HCT116 (cell line): ENCODE results near the gene CCDC159. TPM values are rescaled to one million over a fixed set of nuclear protein-coding genes. Genes with fewer than 3 reads are reported as not detected.

Experiments
- ATAC-seq: fragments of 200-7000 bp; cut with Tn5 transposase; 2 replicates; pipeline ENCODE4 v1.9.1; 2020; ENCODE audit warnings: mild to moderate bottlenecking, moderate library complexity
- BruUV-seq: library from RNA; stranded (reverse); fragments of 400-500 nt; replicated peaks from 2 replicates; lab custom pipeline; 2021; lab: Mats Ljungman, UMichigan
- CTCF ChIA-PET: fragments of 300-600 bp; sonication (Branson Sonifier 250); formaldehyde crosslinking; loops from one replicate; lab custom pipeline; 2021; ENCODE audit warnings: antibody characterized with exemption; lab: Charles Lee
- POLR2A ChIA-PET: fragments of 300-600, 350-600 bp; sonication (Branson Sonifier 250); formaldehyde crosslinking; loops from one replicate; lab custom pipeline; 2021; ENCODE audit warnings: antibody characterized with exemption; lab: Charles Lee
- RAD21 ChIA-PET, 2 experiments: fragments of 300-600 bp; sonication (Branson Sonifier 250); formaldehyde crosslinking; loops; one replicate each; lab custom pipeline; 2023; ENCODE audit warnings: low total read pairs in 2 of 2; ENCODE audit not compliant: uncharacterized antibody in 2 of 2, unreplicated experiment in 2 of 2, low non-redundant PET in 1 of 2; lab: Charles Lee
- DNase-seq: peaks from one replicate; pipeline ENCODE4 v3.0.0-alpha.2; 2010; ENCODE audit warnings: low read depth, low spot score
- H2AFZ ChIP-seq: fragments of 200-600 bp; shearing (Covaris generic), sonication (generic); 2 replicates; pipeline ENCODE4 v1.6.1; 2017; ENCODE audit warnings: low read depth, mixed run types, mixed read lengths, antibody characterized with exemption, low read length; ENCODE audit not compliant: poor library complexity, severe bottlenecking
- H3K27ac ChIP-seq: 2 replicates; pipeline ENCODE4 v1.5.1; 2012; ENCODE audit warnings: low read depth, low read length
- H3K27me3 ChIP-seq: fragments of 200-600 bp; sonication (generic); 2 replicates; pipeline ENCODE4 v1.6.1; 2016; ENCODE audit warnings: mixed run types, low read length, mixed read lengths; ENCODE audit not compliant: insufficient read depth
- H3K36me3 ChIP-seq, 2 experiments: fragments of 200-500 bp in 1 of 2; fragments of 200-600 bp in 1 of 2; sonication (Bioruptor generic) in 1 of 2; sonication (generic) in 1 of 2; 2 replicates each; pipeline versions ENCODE4 v1.5.1 to v1.6.1; 2014 to 2016; ENCODE audit warnings: low read length in 2 of 2, inconsistent platforms in 1 of 2, mixed read lengths in 1 of 2, mixed run types in 1 of 2; ENCODE audit not compliant: insufficient read depth in 2 of 2, control insufficient read depth in 1 of 2
- H3K4me1 ChIP-seq, 2 experiments: fragments of 200-600 bp in 1 of 2; sonication (generic) in 1 of 2; 2 replicates each; pipeline versions ENCODE4 v1.5.1 to v1.6.1; 2012 to 2017; ENCODE audit warnings: low read length in 2 of 2, inconsistent platforms in 1 of 2, mild to moderate bottlenecking in 1 of 2, mixed read lengths in 1 of 2, mixed run types in 1 of 2, moderate library complexity in 1 of 2; ENCODE audit not compliant: insufficient read depth in 2 of 2, control insufficient read depth in 1 of 2
- H3K4me2 ChIP-seq: fragments of 200-600 bp; sonication (generic); 2 replicates; pipeline ENCODE4 v1.6.1; 2017; ENCODE audit warnings: mixed run types, low read length, mixed read lengths
- H3K4me3 ChIP-seq, 2 experiments: fragments of 200-600 bp in 1 of 2; sonication (generic) in 1 of 2; replicated peaks in 1 of 2; 2 replicates each; pipeline ENCODE4 v1.5.1; 2011 to 2016; ENCODE audit warnings: low read length in 2 of 2, control low read depth in 1 of 2, low read depth in 1 of 2, mild to moderate bottlenecking in 1 of 2, mixed read lengths in 1 of 2, mixed run types in 1 of 2
- H3K79me2 ChIP-seq: fragments of 200-600 bp; sonication (generic); 2 replicates; pipeline ENCODE4 v1.6.1; 2017; ENCODE audit warnings: mild to moderate bottlenecking, mixed run types, low read length, moderate library complexity, mixed read lengths; ENCODE audit not compliant: insufficient read depth
- H3K9ac ChIP-seq: fragments of 200-600 bp; sonication (generic); 2 replicates; pipeline ENCODE4 v1.6.1; 2016; ENCODE audit warnings: low read length, mixed read lengths
- H3K9me2 ChIP-seq: fragments of 200-600 bp; sonication (generic), shearing (Covaris generic); 2 replicates; pipeline ENCODE4 v1.6.1; 2017; ENCODE audit warnings: mixed run types, mild to moderate bottlenecking, moderate library complexity; ENCODE audit not compliant: insufficient read depth
- H3K9me3 ChIP-seq, 2 experiments: fragments of 200-500 bp in 1 of 2; fragments of 200-600 bp in 1 of 2; sonication (Bioruptor generic) in 1 of 2; sonication (generic) in 1 of 2; 2 replicates each; pipeline ENCODE4 v1.6.1; 2014 to 2017; ENCODE audit warnings: low read length in 2 of 2, mixed read lengths in 2 of 2, inconsistent platforms in 1 of 2, low read depth in 1 of 2, mild to moderate bottlenecking in 1 of 2, mixed run types in 1 of 2, moderate library complexity in 1 of 2; ENCODE audit not compliant: control insufficient read depth in 1 of 2, insufficient read depth in 1 of 2
- H4K20me1 ChIP-seq: fragments of 200-600 bp; sonication (generic), shearing (Covaris generic); 2 replicates; pipeline ENCODE4 v1.6.1; 2017; ENCODE audit warnings: mixed run types, mild to moderate bottlenecking, moderate library complexity; ENCODE audit not compliant: insufficient read depth
- CEBPB ChIP-seq: IDR thresholded peaks from 2 replicates; pipeline ENCODE4 v1.6.1; 2012; ENCODE audit warnings: low read depth
- ELF1 ChIP-seq: IDR thresholded peaks from 2 replicates; pipeline ENCODE4 v1.6.1; 2012; ENCODE audit warnings: low read depth, borderline replicate concordance
- EZH2 ChIP-seq: fragments of 200-600 bp; sonication (generic); IDR thresholded peaks from 2 replicates; pipeline ENCODE4 v1.6.1; 2017; ENCODE audit warnings: antibody characterized with exemption, mixed run types
- EZH2phosphoT487 ChIP-seq: fragments of 200-600 bp; IDR thresholded peaks from 2 replicates; pipeline ENCODE4 v1.6.1; 2018; ENCODE audit warnings: antibody characterized with exemption, borderline replicate concordance
- FOSL1 ChIP-seq: IDR thresholded peaks from 2 replicates; pipeline ENCODE4 v1.6.1; 2012; ENCODE audit warnings: low read depth
- POLR2A ChIP-seq: IDR thresholded peaks from 2 replicates; pipeline ENCODE4 v1.7.0; 2011; ENCODE audit warnings: borderline replicate concordance; ENCODE audit not compliant: insufficient read depth, insufficient read length; ENCODE audit errors: extremely low read depth
- RAD21 ChIP-seq: IDR thresholded peaks from 2 replicates; pipeline ENCODE4 v1.6.1; 2012; ENCODE audit warnings: low read depth, mild to moderate bottlenecking
- SIN3A ChIP-seq: IDR thresholded peaks from 2 replicates; pipeline ENCODE4 v1.6.1; 2012; ENCODE audit warnings: low read depth
- SRF ChIP-seq: IDR thresholded peaks from 2 replicates; pipeline ENCODE4 v1.6.1; 2012; ENCODE audit warnings: low read depth
- TCF7L2 ChIP-seq: IDR thresholded peaks from 2 replicates; pipeline ENCODE4 v1.7.0; 2011; ENCODE audit warnings: borderline replicate concordance, inconsistent platforms; ENCODE audit not compliant: insufficient read depth, insufficient read length; ENCODE audit errors: extremely low read depth
- YY1 ChIP-seq: IDR thresholded peaks from 2 replicates; pipeline ENCODE4 v1.6.1; 2011; ENCODE audit warnings: low read length, low read depth, moderate library complexity, mild to moderate bottlenecking; ENCODE audit not compliant: insufficient replicate concordance; ENCODE audit errors: extremely low read depth
- ZFX ChIP-seq: fragments of 450-650 bp; IDR thresholded peaks from 2 replicates; pipeline ENCODE4 v1.6.1; 2017
- intact Hi-C: fragments of 100-400 bp; cut with micrococcal nuclease; formaldehyde crosslinking; loops from 2 replicates; pipeline ENCODE4 v1.10.0; 2022
- total RNA-seq: library from RNA; stranded (reverse); gene quantifications from one replicate; pipeline ENCODE4 v1.2.1, GENCODE V29; 2021; ENCODE audit not compliant: unreplicated experiment
- TF ChIP-seq, protein P1 (sequence below): IDR thresholded peaks from 2 replicates; pipeline ENCODE4 v1.6.1; 2012; ENCODE audit warnings: low read depth
- TF ChIP-seq, protein P2 (sequence below): IDR thresholded peaks from 2 replicates; pipeline ENCODE4 v1.6.1; 2012

CCDC159 gene
- total RNA-seq, 1 experiment from 2014 or later = 7.7 TPM

DNA sequence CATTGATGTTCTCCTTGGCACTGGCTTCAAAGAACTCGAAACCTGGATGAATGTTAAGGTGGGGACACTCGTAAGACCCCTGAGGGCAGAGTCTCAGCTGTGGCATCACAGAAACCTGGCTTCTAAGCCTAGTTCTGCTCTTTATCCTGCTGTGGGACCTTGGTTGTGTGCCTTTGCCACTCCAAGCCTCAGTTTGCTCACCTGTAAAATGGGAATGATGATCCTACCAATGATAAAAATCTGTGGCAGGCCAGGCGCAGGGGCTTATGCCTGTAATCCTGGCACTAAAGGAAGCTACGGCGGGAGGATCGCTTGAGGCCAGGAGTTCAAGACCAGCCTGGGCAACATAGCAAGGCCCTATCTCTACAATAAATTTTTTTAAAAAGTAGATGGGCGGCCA lies 20.8 kb upstream of the CCDC159 start:
- TF ChIP-seq SRF = no peak
- TF ChIP-seq YY1 = no peak
- TF ChIP-seq SIN3A = no peak
- no peak for TF ChIP-seq CEBPB
- TF ChIP-seq RAD21 = no peak
- no peak for TF ChIP-seq FOSL1
- TF ChIP-seq ELF1 = no peak
- TF ChIP-seq, protein P1, sequence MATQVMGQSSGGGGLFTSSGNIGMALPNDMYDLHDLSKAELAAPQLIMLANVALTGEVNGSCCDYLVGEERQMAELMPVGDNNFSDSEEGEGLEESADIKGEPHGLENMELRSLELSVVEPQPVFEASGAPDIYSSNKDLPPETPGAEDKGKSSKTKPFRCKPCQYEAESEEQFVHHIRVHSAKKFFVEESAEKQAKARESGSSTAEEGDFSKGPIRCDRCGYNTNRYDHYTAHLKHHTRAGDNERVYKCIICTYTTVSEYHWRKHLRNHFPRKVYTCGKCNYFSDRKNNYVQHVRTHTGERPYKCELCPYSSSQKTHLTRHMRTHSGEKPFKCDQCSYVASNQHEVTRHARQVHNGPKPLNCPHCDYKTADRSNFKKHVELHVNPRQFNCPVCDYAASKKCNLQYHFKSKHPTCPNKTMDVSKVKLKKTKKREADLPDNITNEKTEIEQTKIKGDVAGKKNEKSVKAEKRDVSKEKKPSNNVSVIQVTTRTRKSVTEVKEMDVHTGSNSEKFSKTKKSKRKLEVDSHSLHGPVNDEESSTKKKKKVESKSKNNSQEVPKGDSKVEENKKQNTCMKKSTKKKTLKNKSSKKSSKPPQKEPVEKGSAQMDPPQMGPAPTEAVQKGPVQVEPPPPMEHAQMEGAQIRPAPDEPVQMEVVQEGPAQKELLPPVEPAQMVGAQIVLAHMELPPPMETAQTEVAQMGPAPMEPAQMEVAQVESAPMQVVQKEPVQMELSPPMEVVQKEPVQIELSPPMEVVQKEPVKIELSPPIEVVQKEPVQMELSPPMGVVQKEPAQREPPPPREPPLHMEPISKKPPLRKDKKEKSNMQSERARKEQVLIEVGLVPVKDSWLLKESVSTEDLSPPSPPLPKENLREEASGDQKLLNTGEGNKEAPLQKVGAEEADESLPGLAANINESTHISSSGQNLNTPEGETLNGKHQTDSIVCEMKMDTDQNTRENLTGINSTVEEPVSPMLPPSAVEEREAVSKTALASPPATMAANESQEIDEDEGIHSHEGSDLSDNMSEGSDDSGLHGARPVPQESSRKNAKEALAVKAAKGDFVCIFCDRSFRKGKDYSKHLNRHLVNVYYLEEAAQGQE = no peak
- no peak for TF ChIP-seq EZH2
- TF ChIP-seq, protein P2, sequence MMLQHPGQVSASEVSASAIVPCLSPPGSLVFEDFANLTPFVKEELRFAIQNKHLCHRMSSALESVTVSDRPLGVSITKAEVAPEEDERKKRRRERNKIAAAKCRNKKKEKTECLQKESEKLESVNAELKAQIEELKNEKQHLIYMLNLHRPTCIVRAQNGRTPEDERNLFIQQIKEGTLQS = no peak
- TF ChIP-seq EZH2phosphoT487 = no peak
- TF ChIP-seq TCF7L2 = no peak
- TF ChIP-seq ZFX = no peak
- TF ChIP-seq POLR2A = no peak
- TF ChIP-seq, all 23 proteins: peak for 0
- RAD21 ChIA-PET = no interaction called here
- Histone ChIP-seq H3K9ac (no peak overlapping the region), H3K4me3 (no peak overlapping the region), H3K9me2 (no peaks in the 10 kb centered on the region), H3K36me3 (0 out of 4 replicates have a peak, but pooled peaks cover 0 to 3% of the 10 kb centered on the region in 2 experiments), H3K27me3 (no peaks in the 10 kb centered on the region), H3K9me3 (no peaks in the 10 kb centered on the region), H3K4me1 (no peaks in the 10 kb centered on the region), H2AFZ (no peak overlapping the region), H3K79me2 (no peaks in the 10 kb centered on the region), H3K4me2 (no peak overlapping the region), H4K20me1 (no peaks in the 10 kb centered on the region), H3K27ac (no peak overlapping the region)
- DNase-seq (no peak), ATAC-seq (no peak)
- intact Hi-C loops = no loop called here
- CTCF ChIA-PET = no interaction called here
- no TSS peak for BruUV-seq
- POLR2A ChIA-PET = no interaction called here
